T-helper 17 cell (primary cell): ENCODE data around the gene GRIK3. TPM values are rescaled to one million over a fixed set of nuclear protein-coding genes. Genes with fewer than 3 reads are reported as not detected.

Source experiments
- ATAC-seq: fragments of 150-1000 bp; cut with Tn5 transposase; 2 replicates; pipeline ENCODE4 v1.10.0; 2021; ENCODE audit warnings: mild to moderate bottlenecking, moderate library complexity
- DNase-seq, 3 donors: peaks; one replicate each; pipeline versions ENCODE4 v3.0.0 to v3.0.0-alpha.2; 2020 to 2021
- H3K9me3 ChIP-seq: one replicate; pipeline ENCODE4 v1.7.0; 2013; ENCODE audit warnings: low read length, mild to moderate bottlenecking; ENCODE audit not compliant: control insufficient read depth, poor library complexity, severe bottlenecking
- H3K27ac Mint-ChIP-seq: one replicate; pipeline ENCODE4 v1.8.0; 2022; ENCODE audit warnings: mild to moderate bottlenecking, moderate library complexity, mixed read lengths
- H3K27me3 Mint-ChIP-seq: one replicate; pipeline ENCODE4 v1.8.0; 2022; ENCODE audit warnings: mixed read lengths
- H3K36me3 Mint-ChIP-seq: one replicate; pipeline ENCODE4 v1.8.0; 2022; ENCODE audit warnings: low read depth, mixed read lengths
- H3K4me1 Mint-ChIP-seq: one replicate; pipeline ENCODE4 v1.8.0; 2022; ENCODE audit warnings: mild to moderate bottlenecking, mixed read lengths
- H3K4me3 Mint-ChIP-seq: one replicate; pipeline ENCODE4 v1.8.0; 2022; ENCODE audit warnings: mild to moderate bottlenecking, moderate library complexity, mixed read lengths
- total RNA-seq, 4 donors: library from RNA in 2 of 4; stranded (reverse) in 2 of 4; gene quantifications; one replicate each; pipeline ENCODE4 v1.2.3 and lab custom pipeline; 2022 to 2026

Gene GRIK3
- total RNA-seq, 2 donors from 2014 or later, result not detected

- H3K36me3 Mint-ChIP-seq, result peaks cover 5% of the 10 kb centered on the region
- no peaks in the 10 kb centered on the region for H3K9me3 ChIP-seq
- no peak for DNase-seq
- H3K27me3 Mint-ChIP-seq, result peaks cover 62% of the 10 kb centered on the region
- ATAC-seq, result no peak
- H3K27ac Mint-ChIP-seq, result no peak overlapping the region
- no peak overlapping the region for H3K4me3 Mint-ChIP-seq
- peaks cover 5% of the 10 kb centered on the region for H3K4me1 Mint-ChIP-seq
These were observed 253.2 kb downstream of the GRIK3 start for GRCh38 chr1:36781098-36781497.

GRCh38 chr1:36778740-36779139 is 255.6 kb downstream of the GRIK3 start:
- Mint-ChIP-seq H3K4me3 (no peak overlapping the region), H3K27me3 (peaks cover 59% of the 10 kb centered on the region), H3K4me1 (peaks cover 5% of the 10 kb centered on the region), H3K27ac (no peak overlapping the region), H3K36me3 (peaks cover 5% of the 10 kb centered on the region)
- DNase-seq, result no peak
- no peaks in the 10 kb centered on the region for H3K9me3 ChIP-seq
- no peak for ATAC-seq

GRCh38 chr1:36776948-36777831 is 257.1 kb downstream of the GRIK3 start:
- Mint-ChIP-seq H3K4me3 (no peak overlapping the region), H3K27me3 (peaks cover 60% of the 10 kb centered on the region), H3K27ac (no peak overlapping the region), H3K36me3 (peaks cover 5% of the 10 kb centered on the region), H3K4me1 (peaks cover 5% of the 10 kb centered on the region)
- no peak for DNase-seq
- ATAC-seq, result no peak
- no peaks in the 10 kb centered on the region for H3K9me3 ChIP-seq

- Mint-ChIP-seq H3K27me3 (peaks cover 63% of the 10 kb centered on the region), H3K4me3 (no peak overlapping the region), H3K4me1 (peaks cover 5% of the 10 kb centered on the region), H3K27ac (no peak overlapping the region), H3K36me3 (peaks cover 5% of the 10 kb centered on the region)
- no peaks in the 10 kb centered on the region for H3K9me3 ChIP-seq
- ATAC-seq, result no peak
- no peak for DNase-seq
These were observed 258.1 kb downstream of the GRIK3 start for GRCh38 chr1:36776256-36776655.

GRCh38 chr1:36775716-36776115 is 258.6 kb downstream of the GRIK3 start:
- Mint-ChIP-seq H3K27ac (no peak overlapping the region), H3K27me3 (peaks cover 68% of the 10 kb centered on the region)

GRCh38 chr1:36773827-36774541 is 260.3 kb downstream of the GRIK3 start:
- DNase-seq (no peak), ATAC-seq (no peak)
- H3K4me3 Mint-ChIP-seq, result no peak overlapping the region
- H3K36me3 Mint-ChIP-seq, result peaks cover 13% of the 10 kb centered on the region
- no peaks in the 10 kb centered on the region for H3K9me3 ChIP-seq
- peaks cover 9% of the 10 kb centered on the region for H3K4me1 Mint-ChIP-seq
- H3K27me3 Mint-ChIP-seq, result peaks cover 79% of the 10 kb centered on the region
- no peak overlapping the region for H3K27ac Mint-ChIP-seq

More at GRCh38 chr1:36775716-36776115, 258.6 kb downstream of the GRIK3 start:
- DNase-seq, result no peak
- Mint-ChIP-seq H3K36me3 (peaks cover 7% of the 10 kb centered on the region), H3K4me1 (peaks cover 5% of the 10 kb centered on the region), H3K4me3 (no peak overlapping the region)
- ATAC-seq, result no peak
- H3K9me3 ChIP-seq, result no peaks in the 10 kb centered on the region

- Mint-ChIP-seq H3K36me3 (peaks cover 14% of the 10 kb centered on the region), H3K27me3 (peaks cover 89% of the 10 kb centered on the region), H3K27ac (no peak overlapping the region), H3K4me3 (no peak overlapping the region), H3K4me1 (peaks cover 9% of the 10 kb centered on the region)
- ATAC-seq, result no peak
- H3K9me3 ChIP-seq, result no peaks in the 10 kb centered on the region
- no peak for DNase-seq
These were observed 261.4 kb downstream of the GRIK3 start for GRCh38 chr1:36772647-36773495.

- H3K27me3 Mint-ChIP-seq, result peaks cover 83% of the 10 kb centered on the region
- no peak for ATAC-seq
- peaks cover 14% of the 10 kb centered on the region for H3K36me3 Mint-ChIP-seq
- H3K4me1 Mint-ChIP-seq, result peaks cover 9% of the 10 kb centered on the region
- no peaks in the 10 kb centered on the region for H3K9me3 ChIP-seq
- no peak overlapping the region for H3K4me3 Mint-ChIP-seq
- DNase-seq, result no peak
- no peak overlapping the region for H3K27ac Mint-ChIP-seq
These were observed 262.5 kb downstream of the GRIK3 start for GRCh38 chr1:36771660-36772284.

- Mint-ChIP-seq H3K4me1 (peaks cover 5% of the 10 kb centered on the region), H3K4me3 (no peak overlapping the region), H3K27me3 (peaks cover 79% of the 10 kb centered on the region), H3K27ac (no peak overlapping the region), H3K36me3 (peaks cover 11% of the 10 kb centered on the region)
- DNase-seq (no peak), ATAC-seq (no peak)
- H3K9me3 ChIP-seq, result no peaks in the 10 kb centered on the region
These were observed 263.1 kb downstream of the GRIK3 start for GRCh38 chr1:36771240-36771639.

GRCh38 chr1:36769886-36770830 is 264.2 kb downstream of the GRIK3 start:
- H3K9me3 ChIP-seq, result no peaks in the 10 kb centered on the region
- H3K27me3 Mint-ChIP-seq, result peaks cover 79% of the 10 kb centered on the region
- H3K4me3 Mint-ChIP-seq, result peak overlapping the region; percentile 61
- H3K27ac Mint-ChIP-seq, result no peak overlapping the region
- peaks cover 4% of the 10 kb centered on the region for H3K4me1 Mint-ChIP-seq
- ATAC-seq, result no peak
- no peak for DNase-seq
- H3K36me3 Mint-ChIP-seq, result peaks cover 9% of the 10 kb centered on the region

- H3K4me3 Mint-ChIP-seq, result no peak overlapping the region
- no peak for ATAC-seq
- DNase-seq, result no peak
- H3K4me1 Mint-ChIP-seq, result peaks cover 4% of the 10 kb centered on the region
- H3K36me3 Mint-ChIP-seq, result peaks cover 9% of the 10 kb centered on the region
- no peaks in the 10 kb centered on the region for H3K9me3 ChIP-seq
- H3K27ac Mint-ChIP-seq, result no peak overlapping the region
- peaks cover 68% of the 10 kb centered on the region for H3K27me3 Mint-ChIP-seq
These were observed 265.7 kb downstream of the GRIK3 start for GRCh38 chr1:36768486-36769178.
